CD4-positive, alpha-beta memory T cell (primary cell): ENCODE data around the gene AGXT2. TPM values are rescaled to one million over a fixed set of nuclear protein-coding genes. Genes with fewer than 3 reads are reported as not detected.

ENCODE experiments used
- CTCF ChIA-PET: fragments of 350-600 bp; sonication (Branson Sonifier 250); formaldehyde crosslinking; loops from one replicate; lab custom pipeline; 2021; ENCODE audit warnings: inconsistent platforms; ENCODE audit not compliant: partially characterized antibody; lab: Charles Lee
- POLR2A ChIA-PET: fragments of 350-600 bp; sonication (Branson Sonifier 250); formaldehyde crosslinking; loops from one replicate; lab custom pipeline; 2021; ENCODE audit not compliant: partially characterized antibody; lab: Charles Lee
- DNase-seq, 5 donors: peaks; one replicate each; pipeline versions ENCODE4 v3.0.0 to v3.0.0-alpha.2; 2020 to 2022; ENCODE audit warnings: mixed read lengths in 1 of 5
- H3K27ac ChIP-seq: one replicate; pipeline ENCODE4 v1.7.0; 2013; ENCODE audit warnings: low read depth, low read length
- H3K27me3 ChIP-seq: 2 replicates; pipeline ENCODE4 v1.7.0; 2013; ENCODE audit warnings: mild to moderate bottlenecking, low read length, moderate library complexity; ENCODE audit not compliant: insufficient read depth
- H3K36me3 ChIP-seq: 2 replicates; pipeline ENCODE4 v1.7.0; 2013; ENCODE audit warnings: mild to moderate bottlenecking, low read length, moderate library complexity; ENCODE audit not compliant: insufficient read depth
- H3K4me1 ChIP-seq: 2 replicates; pipeline ENCODE4 v1.7.0; 2013; ENCODE audit warnings: mild to moderate bottlenecking, low read length, moderate library complexity; ENCODE audit not compliant: insufficient read depth
- H3K4me3 ChIP-seq, 2 donors: one replicate each; pipeline ENCODE4 v1.7.0; 2013; ENCODE audit warnings: low read length in 2 of 2, mild to moderate bottlenecking in 1 of 2
- H3K9me3 ChIP-seq, 2 donors: one replicate each; pipeline ENCODE4 v1.7.0; 2013; ENCODE audit warnings: low read length in 2 of 2, control low read depth in 1 of 2; ENCODE audit not compliant: control insufficient read depth in 1 of 2
- H3K27ac Mint-ChIP-seq, 7 donors: one replicate each; pipeline ENCODE4 v1.8.0; 2020 to 2021; ENCODE audit warnings: mixed read lengths in 7 of 7, mild to moderate bottlenecking in 6 of 7, inconsistent platforms in 3 of 7, moderate library complexity in 3 of 7
- H3K27me3 Mint-ChIP-seq, 2 donors: one replicate each; pipeline ENCODE4 v1.8.0; 2020 to 2021; ENCODE audit warnings: mixed read lengths in 2 of 2
- H3K36me3 Mint-ChIP-seq, 2 donors: one replicate each; pipeline ENCODE4 v1.8.0; 2020 to 2021; ENCODE audit warnings: mixed read lengths in 2 of 2, inconsistent platforms in 1 of 2, mild to moderate bottlenecking in 1 of 2
- H3K4me1 Mint-ChIP-seq, 4 donors: one replicate each; pipeline ENCODE4 v1.8.0; 2020 to 2021; ENCODE audit warnings: mixed read lengths in 4 of 4, mild to moderate bottlenecking in 1 of 4
- H3K4me3 Mint-ChIP-seq, 8 donors: one replicate each; pipeline ENCODE4 v1.8.0; 2020 to 2021; ENCODE audit warnings: mixed read lengths in 8 of 8, mild to moderate bottlenecking in 7 of 8, moderate library complexity in 6 of 8, inconsistent platforms in 3 of 8
- H3K9me3 Mint-ChIP-seq, 8 donors: one replicate each; pipeline ENCODE4 v1.8.0; 2020 to 2021; ENCODE audit warnings: mixed read lengths in 8 of 8, mild to moderate bottlenecking in 5 of 8, inconsistent platforms in 3 of 8, moderate library complexity in 1 of 8
- intact Hi-C: fragments of 100-400 bp; cut with micrococcal nuclease; formaldehyde crosslinking; loops from one replicate; pipeline ENCODE4 v1.15.1; 2023
- polyA plus RNA-seq, 2 donors: library from polyadenylated mRNA; unstranded; fragments of 300-500 nt; fragmentation: Illumina TruSeq; gene quantifications; one replicate each; pipeline ENCODE4 v1.2.3, GENCODE V29; 2021
- total RNA-seq, 2 experiments: library from RNA; stranded (reverse); gene quantifications; one replicate each; pipeline ENCODE4 v1.2.3, GENCODE V29; 2021

AGXT2 gene
- total RNA-seq = not detected
- polyA plus RNA-seq = not detected

- CTCF ChIA-PET = no interaction called here
- no peaks in the 10 kb centered on the region for H3K4me1 Mint-ChIP-seq
Measured at GRCh38 chr5:35047785-35048404, at the start of gene AGXT2. AGXT2 (minus strand) TSS chr5:35047949; CDS start chr5:35047892, 57 bp downstream.

GRCh38 chr5:35096932-35097331, 49.2 kb upstream of the AGXT2 start:
- CTCF ChIA-PET = interaction anchor here (1.0 kb wide), 1 partner anchor 830 kb away, joined by 3 read pairs; no protein-coding TSS in a partner anchor
- no peaks in the 10 kb centered on the region for H3K27me3 ChIP-seq
- no peaks in the 10 kb centered on the region for H3K36me3 ChIP-seq

More at GRCh38 chr5:35047785-35048404, at the start of gene AGXT2:
- no peaks in the 10 kb centered on the region for H3K36me3 Mint-ChIP-seq
- peaks cover 11 to 20% of the 10 kb centered on the region in 2 donors for H3K27me3 Mint-ChIP-seq
- H3K4me3 Mint-ChIP-seq = no peak within 1 kb of the TSS
- Histone ChIP-seq H3K27ac (no peak within 1 kb of the TSS), H3K4me3 (no peak within 1 kb of the TSS), H3K36me3 (no peaks in the 10 kb centered on the region), H3K27me3 (no peaks in the 10 kb centered on the region), H3K9me3 (no peaks in the 10 kb centered on the region), H3K4me1 (no peaks in the 10 kb centered on the region)
- no peak for DNase-seq
- intact Hi-C loops = no loop called here
- no peak within 1 kb of the TSS for H3K27ac Mint-ChIP-seq
- POLR2A ChIA-PET = no interaction called here
- no peaks in the 10 kb centered on the region for H3K9me3 Mint-ChIP-seq

GRCh38 chr5:35096216-35096615, 48.5 kb upstream of the AGXT2 start:
- no peaks in the 10 kb centered on the region for H3K9me3 ChIP-seq
- H3K4me1 Mint-ChIP-seq = no peaks in the 10 kb centered on the region
- H3K27ac ChIP-seq = no peak overlapping the region
- no peak for DNase-seq
- H3K4me1 ChIP-seq = no peaks in the 10 kb centered on the region
- H3K4me3 ChIP-seq = no peak overlapping the region
- CTCF ChIA-PET = no interaction called here
- peaks cover 0 to 2% of the 10 kb centered on the region in 2 donors for H3K27me3 Mint-ChIP-seq
- POLR2A ChIA-PET = no interaction called here
- H3K27me3 ChIP-seq = no peaks in the 10 kb centered on the region
- H3K4me3 Mint-ChIP-seq = no peak overlapping the region
- no peak overlapping the region for H3K27ac Mint-ChIP-seq
- no peaks in the 10 kb centered on the region for H3K36me3 Mint-ChIP-seq
- H3K36me3 ChIP-seq = no peaks in the 10 kb centered on the region
- intact Hi-C loops = no loop called here
- H3K9me3 Mint-ChIP-seq = no peaks in the 10 kb centered on the region

More at GRCh38 chr5:35096932-35097331, 49.2 kb upstream of the AGXT2 start:
- Mint-ChIP-seq H3K4me3 (no peak overlapping the region), H3K36me3 (no peaks in the 10 kb centered on the region), H3K9me3 (peaks cover 0 to under 1% (median 0%) of the 10 kb centered on the region in 8 donors), H3K4me1 (no peaks in the 10 kb centered on the region), H3K27me3 (peaks cover 1 to 5% of the 10 kb centered on the region in 2 donors), H3K27ac (no peak overlapping the region)
- H3K27ac ChIP-seq = no peak overlapping the region
- DNase-seq = no peak
- no peaks in the 10 kb centered on the region for H3K9me3 ChIP-seq
- POLR2A ChIA-PET = no interaction called here
- H3K4me3 ChIP-seq = no peak overlapping the region
- no peaks in the 10 kb centered on the region for H3K4me1 ChIP-seq
- intact Hi-C loops = no loop called here

- H3K4me3 Mint-ChIP-seq = no peak overlapping the region
- Histone ChIP-seq H3K27me3 (no peaks in the 10 kb centered on the region), H3K9me3 (no peaks in the 10 kb centered on the region), H3K36me3 (no peaks in the 10 kb centered on the region), H3K4me1 (no peaks in the 10 kb centered on the region), H3K27ac (no peak overlapping the region), H3K4me3 (no peak overlapping the region)
- H3K27me3 Mint-ChIP-seq = no peaks in the 10 kb centered on the region
- no peak overlapping the region for H3K27ac Mint-ChIP-seq
- no peak for DNase-seq
- intact Hi-C loops = no loop called here
- H3K36me3 Mint-ChIP-seq = no peaks in the 10 kb centered on the region
- POLR2A ChIA-PET = no interaction called here
- no peaks in the 10 kb centered on the region for H3K9me3 Mint-ChIP-seq
- CTCF ChIA-PET = no interaction called here
- no peaks in the 10 kb centered on the region for H3K4me1 Mint-ChIP-seq
Measured at GRCh38 chr5:35095366-35095765, 47.6 kb upstream of the AGXT2 start.

GRCh38 chr5:35094948-35095347, 47.2 kb upstream of the AGXT2 start:
- intact Hi-C loops = no loop called here

GRCh38 chr5:35092703-35093102, 45.0 kb upstream of the AGXT2 start:
- intact Hi-C loops = no loop called here
- peaks cover 2 to 4% of the 10 kb centered on the region in 2 donors for H3K27me3 Mint-ChIP-seq
- Histone ChIP-seq H3K27ac (no peak overlapping the region), H3K27me3 (no peaks in the 10 kb centered on the region), H3K4me3 (no peak overlapping the region), H3K9me3 (no peaks in the 10 kb centered on the region), H3K36me3 (no peaks in the 10 kb centered on the region), H3K4me1 (no peaks in the 10 kb centered on the region)
- no peaks in the 10 kb centered on the region for H3K9me3 Mint-ChIP-seq
- CTCF ChIA-PET = interaction anchor here (7.6 kb wide), 1 partner anchor 833 kb away, joined by 121 read pairs; no protein-coding TSS in a partner anchor
- H3K4me3 Mint-ChIP-seq = no peak overlapping the region
- no peak for DNase-seq
- no peaks in the 10 kb centered on the region for H3K36me3 Mint-ChIP-seq
- POLR2A ChIA-PET = no interaction called here
- H3K4me1 Mint-ChIP-seq = no peaks in the 10 kb centered on the region
- H3K27ac Mint-ChIP-seq = no peak overlapping the region

More at GRCh38 chr5:35094948-35095347, 47.2 kb upstream of the AGXT2 start:
- H3K36me3 ChIP-seq = no peaks in the 10 kb centered on the region
- H3K9me3 ChIP-seq = no peaks in the 10 kb centered on the region
- Mint-ChIP-seq H3K9me3 (no peaks in the 10 kb centered on the region), H3K27me3 (no peaks in the 10 kb centered on the region), H3K4me1 (no peaks in the 10 kb centered on the region), H3K4me3 (no peak overlapping the region), H3K36me3 (no peaks in the 10 kb centered on the region), H3K27ac (no peak overlapping the region)
- CTCF ChIA-PET = no interaction called here
- H3K27me3 ChIP-seq = no peaks in the 10 kb centered on the region
- no peak overlapping the region for H3K27ac ChIP-seq
- no peak for DNase-seq
- H3K4me3 ChIP-seq = no peak overlapping the region
- POLR2A ChIA-PET = no interaction called here
- no peaks in the 10 kb centered on the region for H3K4me1 ChIP-seq

GRCh38 chr5:35091704-35092103, 44.0 kb upstream of the AGXT2 start:
- intact Hi-C loops = no loop called here

More at GRCh38 chr5:35091704-35092103, 44.0 kb upstream of the AGXT2 start:
- Histone ChIP-seq H3K36me3 (no peaks in the 10 kb centered on the region), H3K4me3 (no peak overlapping the region), H3K27ac (no peak overlapping the region), H3K9me3 (no peaks in the 10 kb centered on the region), H3K27me3 (no peaks in the 10 kb centered on the region), H3K4me1 (no peaks in the 10 kb centered on the region)
- no peak overlapping the region for H3K4me3 Mint-ChIP-seq
- H3K36me3 Mint-ChIP-seq = no peaks in the 10 kb centered on the region
- no peaks in the 10 kb centered on the region for H3K9me3 Mint-ChIP-seq
- no peak overlapping the region for H3K27ac Mint-ChIP-seq
- no peak for DNase-seq
- CTCF ChIA-PET = interaction anchor here (7.6 kb wide), 1 partner anchor 834 kb away, joined by 121 read pairs; no protein-coding TSS in a partner anchor
- POLR2A ChIA-PET = no interaction called here
- H3K27me3 Mint-ChIP-seq = peaks cover 2 to 4% of the 10 kb centered on the region in 2 donors
- no peaks in the 10 kb centered on the region for H3K4me1 Mint-ChIP-seq
